A549 (cell line): Measurements from ENCODE around the gene TOX2.

Experiments
- CEBPB ChIP-seq, 2 experiments: fragments of >200 bp in 1 of 2; sonication (Bioruptor Twin) in 1 of 2; formaldehyde crosslinking in 1 of 2; IDR thresholded peaks; 2 replicates each; pipeline ENCODE4 v1.6.1; 2012 to 2016
- MAZ ChIP-seq: fragments of 150-350 bp; IDR thresholded peaks from 2 replicates; pipeline ENCODE4 v1.6.1; 2014; ENCODE audit warnings: antibody characterized with exemption, low read depth, low read length, borderline replicate concordance
- PHF8 ChIP-seq: fragments of 200-600 bp; sonication (generic); IDR thresholded peaks from 2 replicates; pipeline ENCODE4 v1.6.1; 2016; ENCODE audit warnings: low read depth, mild to moderate bottlenecking, antibody characterized with exemption, moderate library complexity, borderline replicate concordance
- POLR2A ChIP-seq: IDR thresholded peaks from 2 replicates; pipeline ENCODE4 v1.6.1; 2012; ENCODE audit warnings: mild to moderate bottlenecking, low read length
- RAD21 ChIP-seq, 2 experiments: fragments of >200 bp in 1 of 2; sonication (Bioruptor Twin) in 1 of 2; formaldehyde crosslinking in 1 of 2; IDR thresholded peaks in 1 of 2; conservative IDR thresholded peaks in 1 of 2; 2 replicates in 1 of 2; 3 replicates in 1 of 2; pipeline ENCODE4 v1.6.1; 2012 to 2018; ENCODE audit warnings: inconsistent platforms in 1 of 2
- RFX5 ChIP-seq: fragments of 450-650 bp; IDR thresholded peaks from 2 replicates; pipeline ENCODE4 v1.7.1; 2014; ENCODE audit warnings: antibody characterized with exemption, mild to moderate bottlenecking, moderate library complexity
- TF ChIP-seq, protein P1 (sequence below): fragments of >200 bp; sonication (Bioruptor Twin); formaldehyde crosslinking; IDR thresholded peaks from 3 replicates; pipeline ENCODE4 v1.5.1; 2016
- TF ChIP-seq, protein P2 (sequence below): fragments of 450-650 bp; IDR thresholded peaks from 2 replicates; pipeline ENCODE4 v1.6.1; 2014; ENCODE audit warnings: antibody characterized with exemption
- TF ChIP-seq, protein P3 (sequence below): IDR thresholded peaks from 2 replicates; pipeline ENCODE4 v1.6.1; 2012

DNA sequence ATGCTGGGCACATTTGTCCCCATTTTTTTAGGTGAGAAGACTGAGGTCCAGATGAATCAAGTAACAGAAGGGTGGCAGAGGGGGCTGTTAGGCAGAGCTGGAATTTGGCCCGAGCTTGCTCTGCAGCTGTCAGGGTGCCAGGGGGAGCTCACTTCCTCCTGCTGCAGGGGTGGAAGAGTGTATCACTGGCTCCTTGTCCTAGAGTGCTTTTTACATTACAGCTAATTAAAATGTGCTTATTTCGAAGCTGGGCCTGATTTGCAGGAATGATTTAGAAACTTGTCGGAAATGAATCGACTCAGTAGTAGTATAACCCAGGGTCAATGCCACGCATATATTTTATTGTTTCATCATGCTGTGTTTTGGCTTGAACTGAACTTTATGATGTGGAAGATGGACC, 11.1 kb downstream of the TOX2 start:
- TF ChIP-seq, protein P1, sequence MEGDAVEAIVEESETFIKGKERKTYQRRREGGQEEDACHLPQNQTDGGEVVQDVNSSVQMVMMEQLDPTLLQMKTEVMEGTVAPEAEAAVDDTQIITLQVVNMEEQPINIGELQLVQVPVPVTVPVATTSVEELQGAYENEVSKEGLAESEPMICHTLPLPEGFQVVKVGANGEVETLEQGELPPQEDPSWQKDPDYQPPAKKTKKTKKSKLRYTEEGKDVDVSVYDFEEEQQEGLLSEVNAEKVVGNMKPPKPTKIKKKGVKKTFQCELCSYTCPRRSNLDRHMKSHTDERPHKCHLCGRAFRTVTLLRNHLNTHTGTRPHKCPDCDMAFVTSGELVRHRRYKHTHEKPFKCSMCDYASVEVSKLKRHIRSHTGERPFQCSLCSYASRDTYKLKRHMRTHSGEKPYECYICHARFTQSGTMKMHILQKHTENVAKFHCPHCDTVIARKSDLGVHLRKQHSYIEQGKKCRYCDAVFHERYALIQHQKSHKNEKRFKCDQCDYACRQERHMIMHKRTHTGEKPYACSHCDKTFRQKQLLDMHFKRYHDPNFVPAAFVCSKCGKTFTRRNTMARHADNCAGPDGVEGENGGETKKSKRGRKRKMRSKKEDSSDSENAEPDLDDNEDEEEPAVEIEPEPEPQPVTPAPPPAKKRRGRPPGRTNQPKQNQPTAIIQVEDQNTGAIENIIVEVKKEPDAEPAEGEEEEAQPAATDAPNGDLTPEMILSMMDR, result 0 out of 3 replicates have a peak, but pooled peaks have one; percentile 7
- TF ChIP-seq, protein P2, sequence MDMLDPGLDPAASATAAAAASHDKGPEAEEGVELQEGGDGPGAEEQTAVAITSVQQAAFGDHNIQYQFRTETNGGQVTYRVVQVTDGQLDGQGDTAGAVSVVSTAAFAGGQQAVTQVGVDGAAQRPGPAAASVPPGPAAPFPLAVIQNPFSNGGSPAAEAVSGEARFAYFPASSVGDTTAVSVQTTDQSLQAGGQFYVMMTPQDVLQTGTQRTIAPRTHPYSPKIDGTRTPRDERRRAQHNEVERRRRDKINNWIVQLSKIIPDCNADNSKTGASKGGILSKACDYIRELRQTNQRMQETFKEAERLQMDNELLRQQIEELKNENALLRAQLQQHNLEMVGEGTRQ, result no peak
- TF ChIP-seq CEBPB (IDR thresholded peaks at IDR 0.05), result no peak
- no peak for TF ChIP-seq RFX5
- no peak for TF ChIP-seq PHF8
- TF ChIP-seq POLR2A, result no peak
- no peak for TF ChIP-seq MAZ
- TF ChIP-seq, protein P3, sequence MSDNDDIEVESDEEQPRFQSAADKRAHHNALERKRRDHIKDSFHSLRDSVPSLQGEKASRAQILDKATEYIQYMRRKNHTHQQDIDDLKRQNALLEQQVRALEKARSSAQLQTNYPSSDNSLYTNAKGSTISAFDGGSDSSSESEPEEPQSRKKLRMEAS, result no peak
- peak; percentile 16 to 24; a peak in 2 of 5 replicates for TF ChIP-seq RAD21 (conservative IDR thresholded peaks at IDR 0.05 in 1 of 2, IDR thresholded peaks at IDR 0.05 in 1 of 2)
